ENCODE results near the gene OR5P2. TPM values are rescaled to one million over a fixed set of nuclear protein-coding genes. Genes with fewer than 3 reads are reported as not detected.
"Not testable (repeated sequence)": the region's sequence is repeated elsewhere in the genome, so short reads cannot be mapped to it uniquely, and the experiment has no call there.

The OR5P2 gene
- total RNA-seq = not detected
- long read RNA-seq = 0 reads

GRCh38 chr11:7796842-7797241, at the start of gene OR5P2:
Gene OR5P2 (minus strand): TSS chr11:7796942. CDS start chr11:7796942, 0 bp downstream.
- intact Hi-C loops (cut with DNase I) = no loop called here
- no peak for ATAC-seq
- DNase-seq = no peak

GRCh38 chr11:7846003-7846402, 49.3 kb upstream of the OR5P2 start:
- intact Hi-C loops (cut with DNase I) = no loop called here
- no peak for ATAC-seq
- DNase-seq = no peak

- intact Hi-C loops (cut with DNase I) = no loop called here
- ATAC-seq = no peak
- DNase-seq = no peak
Observed at GRCh38 chr11:7844986-7845385, 48.2 kb upstream of the OR5P2 start.

- intact Hi-C loops (cut with DNase I) = no loop called here
- no peak for DNase-seq
- ATAC-seq = no peak
Observed at GRCh38 chr11:7844521-7844920, 47.8 kb upstream of the OR5P2 start.

GRCh38 chr11:7840578-7840977, 43.8 kb upstream of the OR5P2 start:
- intact Hi-C loops (cut with DNase I) = no loop called here
- no peak for DNase-seq
- ATAC-seq = no peak

GRCh38 chr11:7833527-7833926, 36.8 kb upstream of the OR5P2 start:
- intact Hi-C loops (cut with DNase I) = no loop called here
- no peak for DNase-seq
- no peak for ATAC-seq

- no peak for ATAC-seq
- intact Hi-C loops (cut with DNase I) = no loop called here
- no peak for DNase-seq
Observed at GRCh38 chr11:7830740-7831139, 34.0 kb upstream of the OR5P2 start, which contains the start of gene OR5P3. Gene OR5P3 (minus strand): TSS chr11:7830840.

GRCh38 chr11:7826324-7826723, 29.6 kb upstream of the OR5P2 start:
- ATAC-seq (no peak), DNase-seq (no peak)
- intact Hi-C loops (cut with DNase I) = no loop called here

GRCh38 chr11:7820417-7820816, 23.7 kb upstream of the OR5P2 start:
- intact Hi-C loops (cut with DNase I); ATAC-seq; DNase-seq: not testable (repeated sequence)

- DNase-seq; ATAC-seq; intact Hi-C loops (cut with DNase I): not testable (repeated sequence)
Observed at GRCh38 chr11:7814897-7815296, 18.2 kb upstream of the OR5P2 start.

GRCh38 chr11:7810301-7810700, 13.6 kb upstream of the OR5P2 start:
- intact Hi-C loops (cut with DNase I); DNase-seq; ATAC-seq: not testable (repeated sequence)

- intact Hi-C loops (cut with DNase I) = no loop called here
- DNase-seq = no peak
Observed at GRCh38 chr11:7793233-7793632, 3.5 kb downstream of the OR5P2 start.

GRCh38 chr11:7787239-7787638, 9.5 kb downstream of the OR5P2 start:
- intact Hi-C loops (cut with DNase I) = no loop called here
- no peak for ATAC-seq
- no peak for DNase-seq

More at GRCh38 chr11:7793233-7793632, 3.5 kb downstream of the OR5P2 start:
- no peak for ATAC-seq

GRCh38 chr11:7775689-7776088, 21.1 kb downstream of the OR5P2 start:
- DNase-seq (no peak), ATAC-seq (no peak)
- intact Hi-C loops (cut with DNase I) = no loop called here

- intact Hi-C loops (cut with DNase I); DNase-seq; ATAC-seq: not testable (repeated sequence)
Observed at GRCh38 chr11:7764301-7764700, 32.4 kb downstream of the OR5P2 start.

GRCh38 chr11:7759010-7759409, 37.7 kb downstream of the OR5P2 start:
- DNase-seq = no peak
- intact Hi-C loops (cut with DNase I) = no loop called here

GRCh38 chr11:7749456-7749855, 47.3 kb downstream of the OR5P2 start:
- DNase-seq (no peak), ATAC-seq (no peak)
- intact Hi-C loops (cut with DNase I) = no loop called here

More at GRCh38 chr11:7759010-7759409, 37.7 kb downstream of the OR5P2 start:
- no peak for ATAC-seq

Other genes starting within 250 kb of the OR5P2 start
- gene CYB5R2, start 123.4 kb downstream of the OR5P2 start, total RNA-seq = 1 to 10 TPM; 3.3 to 3.7 TPM
- not detected for gene OVCH2, start 90.5 kb downstream of the OR5P2 start, total RNA-seq
- not detected for gene OR5P3, start 33.9 kb upstream of the OR5P2 start, total RNA-seq
- gene OR10A6, start 134.3 kb upstream of the OR5P2 start, total RNA-seq = not detected
- gene OR10A3, start 144.8 kb upstream of the OR5P2 start, total RNA-seq = not detected
- gene NLRP10, start 168.5 kb upstream of the OR5P2 start, total RNA-seq = not detected
- gene EIF3F, start 190.4 kb upstream of the OR5P2 start, total RNA-seq = 100 to 1,000 TPM; 141 to 142 TPM

Data from left cardiac atrium (tissue), 4 donors.